Brain microvascular endothelial cell (primary cell): ENCODE measurements around the gene NCKIPSD.

ENCODE experiments used
- DNase-seq: peaks from one replicate; pipeline ENCODE4 v3.0.0-alpha.2; 2020
- H3K27ac ChIP-seq: fragments of 250-450 bp; sonication (Bioruptor Pico); 2 replicates; pipeline ENCODE4 v1.5.1; 2020; ENCODE audit warnings: mild to moderate bottlenecking, moderate library complexity
- H3K27me3 ChIP-seq: fragments of 250-450 bp; sonication (Bioruptor Pico); replicated peaks from 2 replicates; pipeline ENCODE4 v1.5.1; 2020; ENCODE audit warnings: mild to moderate bottlenecking
- H3K36me3 ChIP-seq: fragments of 250-450 bp; sonication (Bioruptor Pico); replicated peaks from 2 replicates; pipeline ENCODE4 v1.5.1; 2020; ENCODE audit warnings: mild to moderate bottlenecking
- H3K4me3 ChIP-seq: 2 replicates; pipeline ENCODE4 v1.5.1; 2011; ENCODE audit warnings: low read depth, mild to moderate bottlenecking, control low read depth, low read length, moderate library complexity
- CTCF ChIP-seq: IDR thresholded peaks from 2 replicates; pipeline ENCODE4 v1.5.1; 2011; ENCODE audit warnings: low read depth, mild to moderate bottlenecking, moderate library complexity, low read length, control low read depth, inconsistent platforms; ENCODE audit errors: missing control alignments
- in situ Hi-C: cut with HindIII; loops from 2 replicates; pipeline ENCODE4 v1.10.0; 2017; ENCODE audit warnings: low sequenced_read_pairs, low pct_ligation_motif_present

Gene NCKIPSD

GRCh38 chr3:48641396-48641795 is 44.3 kb downstream of the NCKIPSD start:
- H3K4me3 ChIP-seq, result no peak overlapping the region
- no peaks in the 10 kb centered on the region for H3K36me3 ChIP-seq
- no peak overlapping the region for H3K27ac ChIP-seq
- in situ Hi-C loops, result no loop called here
- no peak for DNase-seq
- TF ChIP-seq CTCF, result no peak
- H3K27me3 ChIP-seq, result no peaks in the 10 kb centered on the region

GRCh38 chr3:48639944-48640606 is 45.6 kb downstream of the NCKIPSD start:
- Histone ChIP-seq H3K36me3 (no peaks in the 10 kb centered on the region), H3K27me3 (no peaks in the 10 kb centered on the region), H3K27ac (no peak overlapping the region), H3K4me3 (no peak overlapping the region)
- DNase-seq, result no peak
- in situ Hi-C loops, result no loop called here
- no peak for TF ChIP-seq CTCF

GRCh38 chr3:48637305-48637704 is 48.4 kb downstream of the NCKIPSD start:
- no peak overlapping the region for H3K4me3 ChIP-seq
- no peak for DNase-seq
- in situ Hi-C loops, result no loop called here

GRCh38 chr3:48636149-48636655 is 49.5 kb downstream of the NCKIPSD start:
- in situ Hi-C loops, result no loop called here
- no peak for DNase-seq
- peaks cover 2% of the 10 kb centered on the region for H3K36me3 ChIP-seq
- no peak for TF ChIP-seq CTCF
- no peaks in the 10 kb centered on the region for H3K27me3 ChIP-seq
- H3K27ac ChIP-seq, result no peak overlapping the region
- peak overlapping the region; percentile 90 for H3K4me3 ChIP-seq

More at GRCh38 chr3:48637305-48637704, 48.4 kb downstream of the NCKIPSD start:
- H3K27ac ChIP-seq, result no peak overlapping the region
- no peaks in the 10 kb centered on the region for H3K36me3 ChIP-seq
- no peaks in the 10 kb centered on the region for H3K27me3 ChIP-seq
- peak; percentile 8 for TF ChIP-seq CTCF

- in situ Hi-C loops, result no loop called here
- Histone ChIP-seq H3K36me3 (peaks cover 8% of the 10 kb centered on the region), H3K27ac (no peak within 1 kb of the TSS), H3K4me3 (peak within 1 kb of the TSS; percentile 90), H3K27me3 (no peaks in the 10 kb centered on the region)
- TF ChIP-seq CTCF, result peak; percentile 85
- peak; percentile 94 for DNase-seq
Measured at GRCh38 chr3:48635222-48636021, 50.3 kb downstream of the NCKIPSD start, which contains the start of gene SLC26A6. Gene SLC26A6, minus strand, starts transcription at chr3:48635461. Its CDS starts 68 bp downstream, at chr3:48635393.
